Loucy (cell line): Measurements from ENCODE around the gene STIM1.

Experiments used
- CTCF ChIP-seq: fragments of 200-600 bp; sonication (generic); conservative IDR thresholded peaks from 2 replicates; pipeline ENCODE4 v1.5.1; 2014; ENCODE audit warnings: mild to moderate bottlenecking, antibody characterized with exemption, low read length
- EZH2phosphoT487 ChIP-seq: fragments of 200-600 bp; IDR thresholded peaks from 2 replicates; pipeline ENCODE4 v1.6.1; 2018; ENCODE audit warnings: antibody characterized with exemption, mild to moderate bottlenecking, moderate library complexity, borderline replicate concordance

GRCh38 chr11:3994030-3994640 is 138.7 kb downstream of the STIM1 start:
- TF ChIP-seq CTCF (no peak), EZH2phosphoT487 (no peak)
